Activated T-cell treated with anti-CD3 and anti-CD28 coated beads for 1 hour (primary cell): ENCODE measurements around the gene CARM1.
A peak's percentile ranks its signal among the peaks of the same experiment; 100 is the strongest.

ENCODE experiments used
- DNase-seq: peaks from one replicate; pipeline ENCODE4 v3.0.0-alpha.2; 2020; ENCODE audit warnings: low read depth

Gene CARM1

DNA sequence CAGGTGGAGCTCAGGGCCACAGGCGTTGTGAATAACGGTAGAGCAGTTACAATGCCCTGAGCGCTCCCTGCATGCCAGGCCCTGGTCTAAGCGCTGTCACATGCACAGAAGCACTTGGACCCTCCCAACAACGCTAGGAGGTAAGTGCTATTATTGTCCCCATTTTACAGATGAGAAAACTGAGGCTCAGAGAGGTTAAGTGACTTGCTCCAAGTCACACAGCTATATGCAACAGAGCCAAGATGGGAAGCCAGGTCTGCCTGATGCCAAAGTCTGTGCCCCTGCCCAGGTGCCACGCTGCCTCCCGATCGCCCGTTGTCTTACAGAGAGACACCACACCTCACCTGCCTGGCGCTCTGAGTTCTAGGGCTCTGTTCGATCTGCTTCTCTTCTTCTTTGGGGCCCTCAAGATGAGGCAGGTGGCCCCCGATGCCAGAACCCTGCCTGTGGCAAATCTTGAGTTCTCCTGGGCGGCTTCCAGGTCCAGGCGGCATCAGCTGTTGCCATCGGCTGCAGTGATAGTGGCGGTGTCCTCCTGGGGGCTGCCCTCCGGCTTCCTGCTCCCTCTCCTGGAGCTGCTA, 37.1 kb downstream of the CARM1 start:
- no peak for DNase-seq

DNA sequence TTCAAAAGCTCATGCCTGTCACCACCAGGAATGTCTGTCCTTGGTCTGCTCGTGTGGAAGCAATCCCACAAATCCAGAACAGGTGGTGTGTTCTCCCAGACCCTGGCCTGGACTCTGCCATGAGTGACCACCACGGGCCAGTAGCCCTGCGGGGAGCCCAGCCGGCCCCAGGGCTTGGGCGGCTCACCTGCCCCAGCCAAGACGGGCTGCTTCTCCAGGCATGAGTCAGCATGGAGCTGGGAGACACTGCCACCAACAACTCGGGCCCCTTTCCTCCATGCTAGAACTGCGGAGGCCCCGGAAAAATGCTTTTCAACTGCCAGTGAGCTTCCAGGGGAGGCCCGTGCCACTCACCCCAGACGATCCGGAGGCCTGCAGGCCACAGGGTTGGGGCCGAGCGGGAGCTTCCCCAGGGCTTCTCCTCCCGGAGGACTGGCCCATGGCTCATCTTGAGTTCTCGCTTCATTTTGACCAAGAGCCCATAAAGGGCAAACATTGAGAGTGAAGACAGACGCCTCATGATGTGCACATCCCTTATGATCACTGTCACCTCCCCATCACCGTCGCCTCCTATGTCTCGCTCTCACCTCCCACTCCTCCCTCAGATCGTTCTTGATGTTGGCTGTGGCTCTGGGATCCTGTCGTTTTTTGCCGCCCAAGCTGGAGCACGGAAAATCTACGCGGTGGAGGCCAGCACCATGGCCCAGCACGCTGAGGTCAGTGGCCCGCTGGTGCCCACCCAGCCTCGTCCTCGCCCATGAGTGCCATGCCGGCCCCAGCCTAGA, 40.4 kb downstream of the CARM1 start:
- no peak for DNase-seq

DNA sequence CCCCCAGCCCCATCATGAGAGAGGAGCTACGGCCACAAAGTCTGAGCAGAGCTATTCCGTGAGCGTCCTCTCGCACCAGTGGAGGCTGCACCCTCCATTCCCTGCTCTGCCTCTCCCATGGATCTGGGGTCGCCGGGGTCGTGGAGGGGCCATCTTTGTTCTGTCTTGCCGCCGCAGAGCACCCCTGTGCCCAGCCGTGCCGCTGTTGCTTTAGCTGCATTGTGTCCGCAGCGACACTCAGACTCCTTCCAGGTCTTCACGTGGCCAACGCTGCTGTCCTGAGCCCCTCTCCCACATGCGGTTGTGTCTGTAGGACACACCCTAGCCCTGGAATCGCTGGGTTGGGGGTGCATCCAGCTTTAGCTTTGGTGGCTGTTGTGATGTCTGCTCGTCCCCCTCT, 41.3 kb downstream of the CARM1 start:
- DNase-seq, result no peak

DNA sequence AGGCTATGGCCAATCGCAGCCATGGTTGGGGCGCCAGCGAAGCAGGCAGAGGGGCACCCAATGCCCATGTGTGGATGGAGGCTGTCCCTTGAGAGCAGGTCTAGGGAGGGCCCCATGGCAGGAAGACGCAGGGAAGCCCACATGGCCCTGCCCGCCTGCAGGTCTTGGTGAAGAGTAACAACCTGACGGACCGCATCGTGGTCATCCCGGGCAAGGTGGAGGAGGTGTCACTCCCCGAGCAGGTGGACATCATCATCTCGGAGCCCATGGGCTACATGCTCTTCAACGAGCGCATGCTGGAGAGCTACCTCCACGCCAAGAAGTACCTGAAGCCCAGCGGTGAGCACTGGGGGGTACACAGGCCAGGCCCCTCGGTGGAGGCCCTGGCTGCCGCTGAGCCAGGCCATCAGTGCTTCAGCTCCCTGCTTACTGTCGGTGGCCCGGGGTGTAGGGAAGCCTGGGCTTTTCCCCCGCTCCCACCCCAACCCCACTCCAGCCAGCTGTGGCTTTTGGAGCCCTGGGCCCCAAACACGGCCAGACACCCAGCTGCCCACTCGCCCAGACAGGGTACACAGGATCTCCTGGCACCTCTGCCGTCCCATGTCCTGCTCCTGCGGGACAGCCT, 42.5 kb downstream of the CARM1 start:
- no peak for DNase-seq

DNA sequence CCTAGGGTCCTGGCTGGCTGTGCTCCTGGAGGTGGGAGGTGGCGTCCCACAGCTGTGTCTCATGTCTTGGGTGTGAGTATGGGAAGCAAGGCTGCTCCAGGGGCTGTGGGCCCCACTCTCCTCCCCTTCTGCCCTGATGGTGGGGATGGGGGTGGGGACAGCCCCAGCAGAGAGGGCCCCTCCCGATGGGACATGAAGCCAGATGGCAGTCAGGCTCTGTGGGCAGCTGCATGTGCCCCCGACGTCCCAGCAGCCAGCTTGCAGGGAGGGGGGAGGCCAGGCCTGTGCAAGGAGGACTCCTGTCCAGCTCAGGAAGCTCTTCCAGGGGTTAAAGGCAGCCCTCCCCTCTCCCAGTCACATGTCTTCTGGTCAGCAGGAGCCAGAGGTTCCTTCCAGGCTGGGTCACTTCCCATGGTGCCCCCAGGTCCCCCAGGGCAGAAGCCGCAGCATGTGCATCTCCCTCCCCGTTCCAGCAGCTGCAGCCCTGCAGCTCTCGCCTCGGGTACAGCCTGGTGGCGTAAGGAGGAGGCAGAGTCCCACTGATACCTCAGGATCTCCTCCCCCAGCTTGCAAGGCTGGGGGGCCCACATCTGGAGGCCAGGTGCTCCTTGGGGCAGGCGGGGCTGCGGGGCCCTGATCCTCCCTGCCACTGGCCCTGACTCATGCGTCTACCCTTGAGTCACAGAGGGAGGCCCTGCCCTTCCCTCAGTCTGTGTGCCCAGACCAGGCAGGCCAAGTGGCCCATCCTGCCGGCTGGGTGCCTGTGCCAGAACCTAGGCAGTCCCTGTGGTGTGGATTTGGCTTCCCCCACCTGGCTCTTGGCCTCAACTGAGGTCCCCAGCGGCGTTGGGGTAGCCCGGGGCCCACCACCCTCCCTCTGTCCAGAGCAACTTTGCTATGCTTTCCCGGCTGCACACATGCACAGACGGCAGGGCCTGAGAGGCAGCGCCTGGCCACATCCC, 44.1 kb downstream of the CARM1 start:
- no peak for DNase-seq

DNA sequence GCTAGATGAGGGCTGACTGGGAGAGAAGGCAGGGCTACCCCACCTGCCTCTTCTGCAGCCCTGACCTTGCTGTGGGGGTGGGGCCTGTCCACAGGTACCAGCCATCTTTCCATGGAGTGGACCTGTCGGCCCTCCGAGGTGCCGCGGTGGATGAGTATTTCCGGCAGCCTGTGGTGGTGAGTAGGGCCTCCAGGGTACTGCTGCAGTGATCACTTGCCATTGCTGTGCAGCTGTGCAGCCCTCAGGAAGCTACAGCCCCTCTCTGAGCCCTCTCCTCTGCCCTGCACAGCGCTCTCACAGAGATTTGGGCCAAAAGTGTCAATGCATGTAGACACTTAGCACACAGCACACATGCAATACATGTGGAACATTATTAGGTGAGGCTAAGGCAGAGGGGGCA, 45.2 kb downstream of the CARM1 start:
- no peak for DNase-seq

DNA sequence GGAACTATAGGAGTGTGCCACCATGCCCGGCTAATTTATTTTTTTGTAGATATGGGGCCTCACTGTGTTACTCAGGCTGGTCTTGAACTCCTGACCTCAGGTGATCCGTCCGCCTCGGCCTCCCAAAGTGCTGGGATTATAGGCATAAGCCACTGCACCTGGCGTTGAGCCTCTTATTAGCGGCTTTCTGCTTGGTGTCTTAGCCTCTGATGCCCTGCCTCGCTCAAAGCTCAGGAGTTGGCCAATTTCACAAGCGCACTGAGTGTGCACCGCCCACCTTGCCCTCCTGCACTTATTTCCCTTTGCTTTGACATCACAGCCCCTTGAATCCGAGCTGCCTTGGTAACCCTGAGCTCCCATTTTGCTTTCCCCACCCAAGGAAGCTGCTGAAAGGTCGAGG, 47.0 kb downstream of the CARM1 start:
- no peak for DNase-seq

DNA sequence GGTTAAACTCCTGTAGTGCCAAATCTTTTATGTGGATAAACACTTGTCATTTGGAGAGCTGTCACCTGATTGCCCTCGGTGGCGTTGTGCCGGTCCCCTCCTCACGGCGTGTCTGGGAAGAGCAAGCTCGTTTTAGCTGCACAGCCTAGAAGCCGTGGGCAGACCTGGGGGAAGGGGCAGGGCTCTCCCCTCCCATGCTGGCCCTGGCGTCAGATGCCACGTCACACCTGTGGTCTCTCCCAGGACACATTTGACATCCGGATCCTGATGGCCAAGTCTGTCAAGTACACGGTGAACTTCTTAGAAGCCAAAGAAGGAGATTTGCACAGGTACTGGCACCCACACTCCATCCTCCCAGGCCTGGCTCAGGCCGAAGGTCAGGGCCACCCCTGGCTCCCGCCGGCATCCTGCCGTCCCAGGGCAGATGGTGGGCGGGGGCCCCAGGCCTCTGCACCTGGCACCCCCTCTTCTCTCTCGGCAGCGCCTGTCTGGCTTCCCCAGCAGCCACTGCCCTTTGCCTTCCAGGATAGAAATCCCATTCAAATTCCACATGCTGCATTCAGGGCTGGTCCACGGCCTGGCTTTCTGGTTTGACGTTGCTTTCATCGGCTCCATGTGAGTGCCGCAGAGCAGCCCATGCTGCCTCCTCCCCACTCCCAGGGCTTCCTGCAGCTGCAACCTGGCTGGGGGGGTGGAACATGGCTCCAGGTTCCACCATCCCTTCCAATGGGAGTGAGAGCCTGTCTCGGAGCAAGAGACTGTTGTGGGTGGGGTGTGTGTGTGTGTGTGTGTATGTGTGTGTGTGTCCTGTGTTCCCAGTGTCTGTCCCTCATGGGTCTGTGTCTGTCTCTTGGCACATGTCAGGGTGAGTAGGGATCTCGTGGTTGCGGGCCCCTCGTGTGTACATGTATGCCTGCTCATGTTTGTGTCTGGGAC, 48.3 kb downstream of the CARM1 start:
- DNase-seq, result no peak

DNA sequence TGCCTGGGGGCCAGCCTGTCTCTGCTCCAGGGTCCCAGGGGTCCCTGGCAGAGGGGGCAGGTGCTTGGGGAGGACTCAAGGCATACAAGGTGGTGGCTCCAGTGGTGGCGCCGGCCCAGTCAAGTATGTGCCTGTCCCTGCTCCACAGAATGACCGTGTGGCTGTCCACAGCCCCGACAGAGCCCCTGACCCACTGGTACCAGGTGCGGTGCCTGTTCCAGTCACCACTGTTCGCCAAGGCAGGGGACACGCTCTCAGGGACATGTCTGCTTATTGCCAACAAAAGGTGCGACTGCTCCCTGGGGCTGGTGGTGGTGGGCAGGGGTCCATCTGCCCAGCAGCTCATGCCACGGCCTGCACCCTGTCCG, 48.9 kb downstream of the CARM1 start:
- no peak for DNase-seq

DNA sequence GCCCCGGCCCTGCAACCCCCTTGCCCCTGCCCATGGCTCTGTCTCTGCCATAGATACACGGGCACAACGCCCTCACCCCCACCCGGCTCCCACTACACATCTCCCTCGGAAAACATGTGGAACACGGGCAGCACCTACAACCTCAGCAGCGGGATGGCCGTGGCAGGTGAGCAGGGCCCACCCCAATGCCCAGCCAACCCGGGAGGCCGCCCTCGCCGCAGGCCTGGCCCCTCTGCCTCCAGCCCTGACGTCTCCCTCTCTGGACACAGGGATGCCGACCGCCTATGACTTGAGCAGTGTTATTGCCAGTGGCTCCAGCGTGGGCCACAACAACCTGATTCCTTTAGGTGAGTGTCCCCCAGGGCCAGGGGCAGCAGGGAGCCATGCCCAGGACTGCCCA, 49.4 kb downstream of the CARM1 start:
- DNase-seq, result no peak

DNA sequence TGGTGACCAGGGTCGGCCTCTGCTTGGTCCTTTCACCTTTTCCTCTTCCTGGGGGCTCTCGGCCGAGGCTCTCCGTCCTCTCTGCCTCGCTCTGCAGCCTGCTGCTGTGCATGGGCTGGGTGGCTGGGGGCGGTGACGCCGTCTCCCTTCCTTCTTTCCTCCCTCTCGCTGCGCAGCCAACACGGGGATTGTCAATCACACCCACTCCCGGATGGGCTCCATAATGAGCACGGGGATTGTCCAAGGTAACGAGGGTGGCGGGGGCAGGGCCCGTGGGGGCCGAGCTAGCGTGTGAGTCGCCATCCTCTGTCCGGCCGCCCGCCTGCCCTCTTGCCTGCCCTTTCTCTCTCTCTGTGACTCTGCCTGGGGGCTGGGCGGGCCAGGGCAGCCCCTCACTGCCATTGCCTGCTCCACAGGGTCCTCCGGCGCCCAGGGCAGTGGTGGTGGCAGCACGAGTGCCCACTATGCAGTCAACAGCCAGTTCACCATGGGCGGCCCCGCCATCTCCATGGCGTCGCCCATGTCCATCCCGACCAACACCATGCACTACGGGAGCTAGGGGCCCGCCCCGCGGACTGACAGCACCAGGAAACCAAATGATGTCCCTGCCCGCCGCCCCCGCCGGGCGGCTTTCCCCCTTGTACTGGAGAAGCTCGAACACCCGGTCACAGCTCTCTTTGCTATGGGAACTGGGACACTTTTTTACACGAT, 50.0 kb downstream of the CARM1 start:
- DNase-seq, result no peak

DNA sequence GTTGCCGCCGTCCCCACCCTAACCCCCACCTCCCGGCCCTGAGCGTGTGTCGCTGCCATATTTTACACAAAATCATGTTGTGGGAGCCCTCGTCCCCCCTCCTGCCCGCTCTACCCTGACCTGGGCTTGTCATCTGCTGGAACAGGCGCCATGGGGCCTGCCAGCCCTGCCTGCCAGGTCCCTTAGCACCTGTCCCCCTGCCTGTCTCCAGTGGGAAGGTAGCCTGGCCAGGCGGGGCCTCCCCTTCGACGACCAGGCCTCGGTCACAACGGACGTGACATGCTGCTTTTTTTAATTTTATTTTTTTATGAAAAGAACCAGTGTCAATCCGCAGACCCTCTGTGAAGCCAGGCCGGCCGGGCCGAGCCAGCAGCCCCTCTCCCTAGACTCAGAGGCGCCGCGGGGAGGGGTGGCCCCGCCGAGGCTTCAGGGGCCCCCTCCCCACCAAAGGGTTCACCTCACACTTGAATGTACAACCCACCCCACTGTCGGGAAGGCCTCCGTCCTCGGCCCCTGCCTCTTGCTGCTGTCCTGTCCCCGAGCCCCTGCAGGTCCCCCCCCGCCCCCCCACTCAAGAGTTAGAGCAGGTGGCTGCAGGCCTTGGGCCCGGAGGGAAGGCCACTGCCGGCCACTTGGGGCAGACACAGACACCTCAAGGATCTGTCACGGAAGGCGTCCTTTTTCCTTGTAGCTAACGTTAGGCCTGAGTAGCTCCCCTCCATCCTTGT, 50.7 kb downstream of the CARM1 start:
- DNase-seq, result no peak

DNA sequence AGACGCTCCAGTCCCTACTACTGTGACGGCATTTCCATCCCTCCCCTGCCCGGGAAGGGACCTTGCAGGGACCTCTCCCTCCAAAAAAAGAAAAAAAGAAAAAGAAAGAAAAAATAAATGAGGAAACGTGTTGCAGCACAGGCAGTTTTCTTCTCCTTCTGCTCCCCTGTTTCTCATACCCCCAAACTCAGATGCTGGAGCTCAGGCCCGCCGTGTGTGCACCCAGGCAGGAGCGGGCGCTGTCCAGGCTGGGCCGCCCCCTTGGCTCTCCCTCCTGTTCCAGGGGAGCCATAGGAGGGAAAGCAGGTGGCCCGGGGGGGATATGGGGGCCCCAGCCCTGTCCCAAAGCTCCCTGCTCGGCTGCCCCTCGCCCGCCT, 51.3 kb downstream of the CARM1 start:
- DNase-seq, result no peak

DNA sequence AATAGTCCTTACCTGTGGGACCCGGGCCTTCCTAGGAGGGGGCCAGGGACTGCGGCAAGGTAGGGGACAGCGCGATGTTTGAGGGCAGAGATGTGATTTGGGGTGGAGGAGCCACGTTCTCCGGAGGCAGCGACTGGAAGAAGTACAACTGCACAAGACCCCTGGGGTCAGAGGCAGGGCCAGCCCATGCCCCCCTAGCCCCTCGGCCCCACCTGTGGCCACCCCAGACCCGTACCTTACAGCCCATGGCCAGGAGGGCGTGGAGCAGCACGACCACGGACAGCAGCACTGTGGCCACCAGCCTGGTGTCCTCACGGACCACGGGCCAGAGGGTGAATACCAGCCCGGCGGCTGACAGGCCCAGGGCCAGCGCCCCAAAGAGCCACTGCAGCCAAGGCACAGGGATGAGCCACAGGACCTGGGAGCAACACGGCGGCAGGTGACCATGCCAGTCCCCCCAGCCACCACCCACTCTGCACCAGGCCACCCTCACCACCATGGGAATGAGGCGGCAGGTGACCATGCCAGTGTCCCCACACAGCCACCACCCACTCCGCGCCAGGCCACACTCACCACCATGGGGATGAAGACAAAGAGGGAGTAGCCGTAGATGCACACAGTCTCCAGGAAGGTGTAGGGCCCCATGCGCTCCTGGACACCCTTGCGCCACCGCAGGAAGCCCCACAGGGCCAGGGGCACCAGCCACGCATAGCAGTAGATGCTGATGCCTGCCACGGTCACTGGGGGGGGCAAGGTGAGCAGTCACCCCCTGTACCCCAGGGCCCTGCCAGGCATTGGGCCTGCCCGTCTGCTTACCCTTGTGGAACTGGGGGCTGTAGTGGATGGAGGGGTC, 52.1 kb downstream of the CARM1 start:
- DNase-seq, result no peak

DNA sequence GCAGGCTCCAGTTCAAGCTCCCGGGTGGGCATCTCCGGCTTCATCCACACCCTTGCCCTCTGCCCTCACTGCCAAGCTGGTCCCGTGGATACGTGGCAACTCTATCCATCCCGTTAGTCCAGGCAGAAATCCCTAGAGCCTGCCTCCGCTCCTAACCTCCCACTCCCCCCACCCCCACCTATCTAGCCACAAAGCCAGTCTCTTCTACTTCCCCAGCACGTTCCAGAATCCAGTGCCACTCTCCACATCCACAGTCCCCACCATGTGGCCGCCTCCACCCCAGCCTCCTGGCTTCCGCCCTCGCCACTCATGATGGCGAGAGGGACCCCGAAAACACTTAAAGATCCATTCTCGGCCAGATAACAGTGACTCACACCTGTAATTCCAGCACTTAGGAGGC, 53.2 kb downstream of the CARM1 start:
- DNase-seq, result no peak

DNA sequence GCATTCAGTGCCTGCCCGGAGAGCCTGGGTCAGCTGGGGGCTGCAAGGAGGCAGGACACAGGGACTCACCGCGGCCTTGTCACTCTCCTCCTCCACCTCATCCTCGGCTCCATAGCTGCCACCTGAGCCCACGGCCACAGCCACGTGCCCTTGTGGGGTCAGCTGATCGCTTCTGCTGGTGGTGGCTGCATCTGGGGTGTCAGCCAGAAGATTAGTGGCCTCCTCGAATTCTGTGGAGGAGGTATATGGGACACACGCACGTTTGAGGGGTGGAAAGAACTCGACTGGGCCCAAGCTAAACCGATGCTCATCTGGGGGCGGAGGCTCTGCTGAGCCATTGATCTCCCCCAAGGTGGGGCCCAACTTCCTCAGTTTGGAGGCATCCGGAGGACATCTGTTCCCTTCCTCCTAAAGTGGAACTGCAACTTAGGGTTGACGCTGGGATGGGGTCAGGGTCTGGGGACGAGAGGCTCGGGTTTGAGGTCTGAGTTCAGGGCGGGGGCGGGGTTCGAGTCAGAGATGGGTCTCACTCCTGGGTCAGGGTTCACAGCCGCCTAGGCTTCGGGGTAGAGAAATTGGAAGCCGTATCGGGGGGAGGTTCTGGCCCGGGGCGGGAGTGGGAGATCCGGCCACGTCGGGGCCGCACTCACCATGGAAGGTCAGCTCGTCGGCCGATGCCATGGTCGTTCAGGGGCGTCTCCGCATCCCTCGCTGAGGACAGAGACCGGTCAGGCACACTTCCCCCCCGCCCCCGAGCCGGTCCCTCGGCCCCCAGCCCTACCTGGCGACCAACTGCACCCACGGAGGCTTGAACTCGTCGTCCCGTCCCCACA, 56.6 kb downstream of the CARM1 start:
- no peak for DNase-seq

DNA sequence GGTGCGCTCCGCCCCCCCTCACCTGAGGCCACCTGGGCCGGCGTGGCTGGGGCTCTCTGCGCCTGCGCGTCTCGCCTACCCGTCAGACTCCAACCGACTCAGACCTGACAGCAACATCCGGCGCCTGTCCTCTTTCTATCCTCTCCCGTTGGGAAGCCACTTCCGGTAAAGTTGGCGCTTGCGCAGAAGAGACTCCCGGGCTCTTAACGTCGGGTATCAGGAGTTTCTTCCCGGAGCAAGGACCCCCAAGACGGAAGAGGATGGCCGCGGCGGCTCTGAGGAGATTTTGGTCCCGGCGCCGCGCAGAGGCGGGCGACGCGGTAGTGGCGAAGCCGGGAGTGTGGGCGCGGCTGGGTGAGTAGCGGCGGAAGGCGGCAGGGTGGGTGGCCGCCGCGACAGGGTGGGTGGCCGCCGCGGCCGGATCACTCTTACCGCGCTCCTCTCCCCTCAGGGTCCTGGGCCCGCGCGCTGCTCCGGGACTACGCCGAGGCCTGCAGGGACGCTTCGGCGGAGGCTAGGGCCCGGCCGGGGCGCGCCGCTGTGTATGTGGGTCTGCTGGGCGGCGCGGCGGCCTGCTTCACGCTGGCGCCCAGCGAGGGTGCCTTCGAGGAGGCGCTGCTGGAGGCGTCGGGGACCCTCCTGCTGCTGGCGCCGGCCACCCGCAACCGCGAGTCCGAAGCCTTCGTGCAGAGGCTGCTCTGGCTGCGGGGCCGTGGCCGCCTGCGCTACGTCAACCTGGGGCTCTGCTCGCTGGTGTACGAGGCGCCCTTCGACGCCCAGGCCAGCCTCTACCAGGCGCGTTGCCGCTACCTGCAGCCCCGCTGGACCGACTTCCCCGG, 57.4 kb downstream of the CARM1 start, which contains the start of the genes TIMM29 and YIPF2:
Gene TIMM29, plus strand, starts transcription at position 249 of the 839 bp plus-strand sequence. Its CDS starts 12 bp downstream, at position 261.
Gene YIPF2, minus strand, starts transcription at position 77 of the 839 bp plus-strand sequence. CDS start 229 bp downstream, outside the sequence.
- peak; percentile 89 for DNase-seq
